Cardiac muscle cell (in vitro differentiated cells and primary cell): Measurements from ENCODE around the gene JARID2. TPM values are rescaled to one million over a fixed set of nuclear protein-coding genes. Genes with fewer than 3 reads are reported as not detected.

Experiments used
- DNase-seq, 2 donors: peaks; one replicate each; pipeline versions ENCODE4 v3.0.0 to v3.0.0-alpha.2; 2010 to 2017; ENCODE audit warnings: low read depth in 1 of 2, low spot score in 1 of 2
- H3K27ac ChIP-seq: fragments of 200-600 bp; sonication (generic); 2 replicates; pipeline ENCODE4 v1.5.1; 2016
- H3K27me3 ChIP-seq: fragments of 200-600 bp; sonication (generic); 2 replicates; pipeline ENCODE4 v1.6.0; 2016; ENCODE audit warnings: control low read depth
- H3K36me3 ChIP-seq: fragments of 200-600 bp; sonication (generic); 2 replicates; pipeline ENCODE4 v1.5.1; 2016; ENCODE audit warnings: control low read depth
- H3K4me1 ChIP-seq: fragments of 200-600 bp; sonication (generic); 2 replicates; pipeline ENCODE4 v1.8.1; 2017; ENCODE audit warnings: low read depth, mild to moderate bottlenecking, mixed run types
- H3K4me3 ChIP-seq: fragments of 200-600 bp; sonication (generic); 2 replicates; pipeline ENCODE4 v1.5.1; 2016; ENCODE audit warnings: mild to moderate bottlenecking
- H3K9me3 ChIP-seq: fragments of 200-600 bp; sonication (generic); 2 replicates; pipeline ENCODE4 v1.5.1; 2017; ENCODE audit warnings: low read depth, mild to moderate bottlenecking, control low read depth
- CTCF ChIP-seq: IDR thresholded peaks from 2 replicates; pipeline ENCODE4 v1.5.1; 2012; ENCODE audit warnings: low read depth, mild to moderate bottlenecking, low read length
- polyA plus RNA-seq: library from polyadenylated mRNA; unstranded; fragments of >200 nt; fragmentation: Nextera tagmentation; extraction: Ambion mirVana; gene quantifications from 2 replicates; pipeline ENCODE4 v1.2.1, GENCODE V29; 2016
- total RNA-seq: library from RNA; depleted of rRNA; stranded (reverse); fragments of >200 nt; gene quantifications from 2 replicates; pipeline ENCODE4 v1.2.3, GENCODE V29; 2016

JARID2 gene
- total and polyA plus RNA-seq, 2 experiments from 2014 or later, result 9.7 to 26.4 TPM

GRCh38 chr6:15510536-15511247 is 264.8 kb downstream of the JARID2 start:
- H3K27me3 ChIP-seq, result no peaks in the 10 kb centered on the region
- TF ChIP-seq CTCF, result no peak
- no peak overlapping the region for H3K4me3 ChIP-seq
- H3K27ac ChIP-seq, result no peak overlapping the region
- DNase-seq, result no peak
- no peaks in the 10 kb centered on the region for H3K9me3 ChIP-seq
- H3K4me1 ChIP-seq, result no peaks in the 10 kb centered on the region
- H3K36me3 ChIP-seq, result peaks cover 15% of the 10 kb centered on the region

- no peaks in the 10 kb centered on the region for H3K27me3 ChIP-seq
- H3K27ac ChIP-seq, result no peak overlapping the region
- H3K9me3 ChIP-seq, result no peaks in the 10 kb centered on the region
- H3K36me3 ChIP-seq, result peaks cover 15% of the 10 kb centered on the region
- H3K4me1 ChIP-seq, result no peaks in the 10 kb centered on the region
- no peak for TF ChIP-seq CTCF
- no peak overlapping the region for H3K4me3 ChIP-seq
- DNase-seq, result no peak
Measured at GRCh38 chr6:15511248-15512125, 265.6 kb downstream of the JARID2 start.

- Histone ChIP-seq H3K4me3 (no peak overlapping the region), H3K36me3 (peaks cover 15% of the 10 kb centered on the region), H3K4me1 (no peaks in the 10 kb centered on the region), H3K9me3 (no peaks in the 10 kb centered on the region), H3K27ac (no peak overlapping the region), H3K27me3 (no peaks in the 10 kb centered on the region)
- peak; percentile 13 for TF ChIP-seq CTCF
- DNase-seq, result peak in 1 of 2 donors; percentile 17
Measured at GRCh38 chr6:15512126-15512525, 266.3 kb downstream of the JARID2 start.

- TF ChIP-seq CTCF, result no peak
- DNase-seq, result no peak
- Histone ChIP-seq H3K4me1 (no peaks in the 10 kb centered on the region), H3K4me3 (no peak overlapping the region), H3K27me3 (no peaks in the 10 kb centered on the region), H3K36me3 (peaks cover 15% of the 10 kb centered on the region), H3K27ac (no peak overlapping the region), H3K9me3 (no peaks in the 10 kb centered on the region)
Measured at GRCh38 chr6:15512721-15513120, 266.9 kb downstream of the JARID2 start.

- DNase-seq, result no peak
- no peak for TF ChIP-seq CTCF
- H3K36me3 ChIP-seq, result peaks cover 20% of the 10 kb centered on the region
- no peaks in the 10 kb centered on the region for H3K27me3 ChIP-seq
- H3K4me3 ChIP-seq, result no peak overlapping the region
- H3K9me3 ChIP-seq, result no peaks in the 10 kb centered on the region
- no peaks in the 10 kb centered on the region for H3K4me1 ChIP-seq
- H3K27ac ChIP-seq, result no peak overlapping the region
Measured at GRCh38 chr6:15513131-15513771, 267.4 kb downstream of the JARID2 start.
